PC-9 (cell line): ENCODE measurements around the gene FCAMR. TPM values are rescaled to one million over a fixed set of nuclear protein-coding genes. Genes with fewer than 3 reads are reported as not detected.

ENCODE experiments used
- BruUV-seq: library from RNA; stranded (reverse); fragments of 400-500 nt; replicated peaks from 2 replicates; lab custom pipeline; 2021; lab: Mats Ljungman, UMichigan
- CTCF ChIA-PET: fragments of 300-600 bp; sonication (Branson Sonifier 250); formaldehyde crosslinking; loops from one replicate; lab custom pipeline; 2022; ENCODE audit warnings: antibody characterized with exemption; lab: Charles Lee
- POLR2A ChIA-PET: fragments of 300-600 bp; sonication (Branson Sonifier 250); formaldehyde crosslinking; loops from one replicate; lab custom pipeline; 2022; ENCODE audit warnings: antibody characterized with exemption; ENCODE audit not compliant: unreplicated experiment; lab: Charles Lee
- DNase-seq, 2 experiments: peaks; one replicate each; pipeline versions ENCODE4 v3.0.0 to v3.0.0-alpha.2; 2015 to 2022; ENCODE audit warnings: mixed read lengths in 1 of 2
- H2AFZ ChIP-seq: fragments of 200-600 bp; sonication (generic); 2 replicates; pipeline ENCODE4 v1.8.1; 2017; ENCODE audit warnings: antibody characterized with exemption
- H3F3A ChIP-seq: fragments of 200-600 bp; sonication (generic); 2 replicates; pipeline ENCODE4 v1.8.1; 2017; ENCODE audit warnings: antibody characterized with exemption, mild to moderate bottlenecking, low read depth; ENCODE audit not compliant: insufficient read depth
- H3K27ac ChIP-seq: fragments of 200-600 bp; sonication (generic); 2 replicates; pipeline ENCODE4 v1.6.1; 2016; ENCODE audit warnings: mixed run types
- H3K27me3 ChIP-seq: fragments of 200-600 bp; sonication (generic); 2 replicates; pipeline ENCODE4 v1.6.1; 2016; ENCODE audit warnings: low read depth, mixed run types; ENCODE audit not compliant: insufficient read depth
- H3K36me3 ChIP-seq: fragments of 200-600 bp; sonication (generic); 2 replicates; pipeline ENCODE4 v1.6.1; 2016; ENCODE audit warnings: low read depth, mixed run types
- H3K4me1 ChIP-seq: fragments of 200-600 bp; sonication (generic); replicated peaks from 2 replicates; pipeline ENCODE4 v1.6.1; 2016; ENCODE audit warnings: mixed run types; ENCODE audit not compliant: insufficient read depth
- H3K4me2 ChIP-seq: fragments of 200-600 bp; sonication (generic); 2 replicates; pipeline ENCODE4 v1.6.1; 2017; ENCODE audit warnings: mixed run types
- H3K4me3 ChIP-seq: fragments of 200-600 bp; sonication (generic); 2 replicates; pipeline ENCODE4 v1.6.1; 2016; ENCODE audit warnings: mixed run types
- H3K79me2 ChIP-seq: fragments of 200-600 bp; sonication (generic); 2 replicates; pipeline ENCODE4 v1.6.1; 2017; ENCODE audit warnings: low read depth, mixed run types
- H3K9me2 ChIP-seq: fragments of 200-600 bp; sonication (generic); 2 replicates; pipeline ENCODE4 v1.8.1; 2017; ENCODE audit warnings: mild to moderate bottlenecking; ENCODE audit not compliant: insufficient read depth
- H3K9me3 ChIP-seq: fragments of 200-600 bp; sonication (generic); 2 replicates; pipeline ENCODE4 v1.8.1; 2016; ENCODE audit warnings: low read depth; ENCODE audit not compliant: insufficient read depth
- H4K20me1 ChIP-seq: fragments of 200-600 bp; sonication (generic); 2 replicates; pipeline ENCODE4 v1.8.1; 2017; ENCODE audit not compliant: insufficient read depth
- EZH2 ChIP-seq: fragments of 200-600 bp; sonication (generic); IDR thresholded peaks from 2 replicates; pipeline ENCODE4 v1.8.0; 2017; ENCODE audit warnings: antibody characterized with exemption, low read depth
- intact Hi-C: fragments of 100-400 bp; cut with micrococcal nuclease; formaldehyde crosslinking; loops from one replicate; pipeline ENCODE4 v1.10.0; 2022; ENCODE audit not compliant: unreplicated experiment
- total RNA-seq: library from RNA; stranded (reverse); gene quantifications from 2 replicates; pipeline ENCODE4 v1.2.3, GENCODE V29; 2021
- TF ChIP-seq, protein P1 (sequence below): fragments of 200-600 bp; sonication (generic); conservative IDR thresholded peaks from 2 replicates; pipeline ENCODE4 v1.6.1; 2017; ENCODE audit warnings: mixed run types, antibody characterized with exemption, mild to moderate bottlenecking, moderate library complexity

FCAMR gene
- total RNA-seq, 1 experiment from 2014 or later, result not detected

DNA sequence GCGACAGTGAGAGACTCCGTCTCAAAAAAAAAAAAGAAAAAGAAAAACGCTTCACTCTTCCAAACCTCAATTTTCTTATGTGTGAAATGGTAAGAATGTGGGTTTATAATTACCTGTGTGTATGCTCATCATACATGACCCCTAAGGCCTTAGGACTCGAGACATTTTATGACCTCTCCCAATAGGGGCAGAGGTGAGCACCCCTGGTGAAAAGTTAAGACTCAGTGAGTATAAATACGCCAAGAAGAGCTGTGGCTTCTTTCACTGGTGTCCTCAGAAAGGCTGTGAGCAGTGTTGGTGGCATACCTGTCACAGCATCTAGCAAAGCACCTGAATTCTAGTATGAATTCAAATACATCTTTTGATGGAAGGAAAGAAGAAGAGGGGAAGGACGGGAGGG is 40.7 kb downstream of the FCAMR start:
- intact Hi-C loops, result no loop called here
- Histone ChIP-seq H3K4me3 (no peak overlapping the region), H4K20me1 (no peaks in the 10 kb centered on the region), H3K27ac (no peak overlapping the region), H3K4me2 (no peak overlapping the region), H3K36me3 (no peaks in the 10 kb centered on the region), H3K79me2 (no peaks in the 10 kb centered on the region), H3K9me3 (no peaks in the 10 kb centered on the region), H3F3A (peaks cover 16% of the 10 kb centered on the region; the same call in 1 of the 2 replicates), H3K4me1 (peaks cover 19% of the 10 kb centered on the region), H3K27me3 (no peaks in the 10 kb centered on the region), H3K9me2 (no peaks in the 10 kb centered on the region), H2AFZ (no peak overlapping the region)
- DNase-seq, result no peak
- TF ChIP-seq, protein P1, sequence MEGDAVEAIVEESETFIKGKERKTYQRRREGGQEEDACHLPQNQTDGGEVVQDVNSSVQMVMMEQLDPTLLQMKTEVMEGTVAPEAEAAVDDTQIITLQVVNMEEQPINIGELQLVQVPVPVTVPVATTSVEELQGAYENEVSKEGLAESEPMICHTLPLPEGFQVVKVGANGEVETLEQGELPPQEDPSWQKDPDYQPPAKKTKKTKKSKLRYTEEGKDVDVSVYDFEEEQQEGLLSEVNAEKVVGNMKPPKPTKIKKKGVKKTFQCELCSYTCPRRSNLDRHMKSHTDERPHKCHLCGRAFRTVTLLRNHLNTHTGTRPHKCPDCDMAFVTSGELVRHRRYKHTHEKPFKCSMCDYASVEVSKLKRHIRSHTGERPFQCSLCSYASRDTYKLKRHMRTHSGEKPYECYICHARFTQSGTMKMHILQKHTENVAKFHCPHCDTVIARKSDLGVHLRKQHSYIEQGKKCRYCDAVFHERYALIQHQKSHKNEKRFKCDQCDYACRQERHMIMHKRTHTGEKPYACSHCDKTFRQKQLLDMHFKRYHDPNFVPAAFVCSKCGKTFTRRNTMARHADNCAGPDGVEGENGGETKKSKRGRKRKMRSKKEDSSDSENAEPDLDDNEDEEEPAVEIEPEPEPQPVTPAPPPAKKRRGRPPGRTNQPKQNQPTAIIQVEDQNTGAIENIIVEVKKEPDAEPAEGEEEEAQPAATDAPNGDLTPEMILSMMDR, result no peak
- CTCF ChIA-PET, result no interaction called here
- POLR2A ChIA-PET, result no interaction called here
- no TSS peak for BruUV-seq

DNA sequence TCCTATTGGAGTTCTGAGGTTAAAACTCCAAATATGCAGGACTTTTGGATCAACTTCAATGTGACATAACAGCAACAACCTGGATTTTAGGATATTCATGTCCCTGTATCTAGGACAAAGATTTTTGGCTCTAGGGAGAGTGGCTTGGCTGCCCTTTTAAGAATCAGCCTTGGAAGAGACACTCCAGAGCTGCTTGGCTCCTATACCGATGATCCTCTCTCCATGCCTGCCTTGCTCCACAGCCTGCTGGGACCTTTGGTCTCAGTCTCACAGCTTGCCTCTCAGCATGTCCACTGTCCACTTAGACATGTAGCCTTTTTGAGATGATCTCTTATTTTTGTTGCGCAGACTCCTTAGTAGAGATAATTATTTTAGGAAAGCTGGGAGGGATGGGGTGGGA is 44.0 kb downstream of the FCAMR start:
- CTCF ChIA-PET, result interaction anchor here (0.6 kb wide), 1 partner anchor 288 kb away, joined by 4 read pairs; no protein-coding TSS in a partner anchor
- Histone ChIP-seq H3K79me2 (no peaks in the 10 kb centered on the region), H3K4me2 (no peak overlapping the region), H3K36me3 (no peaks in the 10 kb centered on the region), H4K20me1 (no peaks in the 10 kb centered on the region), H3K9me2 (no peaks in the 10 kb centered on the region), H3K27me3 (no peaks in the 10 kb centered on the region), H3K9me3 (no peaks in the 10 kb centered on the region), H3K4me3 (no peak overlapping the region), H3F3A (peaks cover 16% of the 10 kb centered on the region; the same call in 1 of the 2 replicates), H2AFZ (no peak overlapping the region), H3K4me1 (peaks cover 19% of the 10 kb centered on the region), H3K27ac (0 out of 2 replicates have a peak overlapping the region, but pooled peaks have one; percentile 84)
- POLR2A ChIA-PET, result no interaction called here
- BruUV-seq, result no TSS peak
- no peak for DNase-seq
- intact Hi-C loops, result no loop called here
- no peak for TF ChIP-seq EZH2
- TF ChIP-seq, protein P1, result no peak

DNA sequence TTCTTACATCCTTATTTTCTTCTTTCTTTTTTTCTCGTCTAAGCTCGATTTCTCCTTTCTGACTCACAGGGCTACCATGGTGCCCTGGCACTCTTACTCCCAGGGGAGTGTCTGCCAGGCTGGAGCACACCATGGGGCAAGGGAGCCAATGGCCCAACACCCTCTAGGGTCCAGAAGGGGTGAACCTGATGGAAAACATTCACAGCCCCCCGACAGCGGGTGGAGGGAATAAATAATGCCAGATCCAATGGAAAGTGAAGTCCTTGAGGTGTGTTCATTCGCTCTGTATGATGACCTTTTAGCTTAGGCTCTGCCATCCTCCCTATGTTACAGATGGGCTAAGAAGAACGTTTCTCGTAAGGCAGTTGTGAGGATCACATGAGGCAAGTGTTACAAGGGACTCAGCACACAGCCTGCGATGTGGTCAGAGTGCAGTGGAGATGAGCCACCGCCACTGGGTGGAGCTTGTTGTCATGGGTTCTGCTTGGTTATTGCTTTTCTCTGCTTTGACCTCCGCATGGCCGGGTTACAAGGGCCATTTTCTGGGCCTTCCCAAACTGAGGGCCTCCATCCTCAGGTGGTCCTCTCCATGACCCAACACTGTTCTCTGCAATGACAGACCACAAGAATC is 45.0 kb downstream of the FCAMR start:
- Histone ChIP-seq H3K9me3 (no peaks in the 10 kb centered on the region), H3K4me2 (no peak overlapping the region), H3K4me1 (peaks cover 19% of the 10 kb centered on the region), H3K27me3 (no peaks in the 10 kb centered on the region), H3F3A (peaks cover 16% of the 10 kb centered on the region; the same call in 1 of the 2 replicates), H4K20me1 (no peaks in the 10 kb centered on the region), H3K27ac (no peak overlapping the region), H3K79me2 (no peaks in the 10 kb centered on the region), H3K4me3 (no peak overlapping the region), H3K36me3 (no peaks in the 10 kb centered on the region), H2AFZ (no peak overlapping the region), H3K9me2 (no peaks in the 10 kb centered on the region)
- TF ChIP-seq EZH2, result no peak
- TF ChIP-seq, protein P1, result no peak
- ChIA-PET CTCF (interaction anchor here (0.7 kb wide), 1 partner anchor 16 kb away, joined by 3 read pairs; no protein-coding TSS in a partner anchor), POLR2A (no interaction called here)
- DNase-seq, result no peak
- intact Hi-C loops, result no loop called here
- BruUV-seq, result no TSS peak
